HUDEP-2 (cell line): ENCODE data around the gene ADAM17.

Source experiments
- DNase-seq, 76 experiments: peaks; one replicate each; lab custom pipeline; 2025; ENCODE audit not compliant: unreplicated experiment in 76 of 76; lab: John Stamatoyannopoulos, UW

Gene ADAM17

DNA sequence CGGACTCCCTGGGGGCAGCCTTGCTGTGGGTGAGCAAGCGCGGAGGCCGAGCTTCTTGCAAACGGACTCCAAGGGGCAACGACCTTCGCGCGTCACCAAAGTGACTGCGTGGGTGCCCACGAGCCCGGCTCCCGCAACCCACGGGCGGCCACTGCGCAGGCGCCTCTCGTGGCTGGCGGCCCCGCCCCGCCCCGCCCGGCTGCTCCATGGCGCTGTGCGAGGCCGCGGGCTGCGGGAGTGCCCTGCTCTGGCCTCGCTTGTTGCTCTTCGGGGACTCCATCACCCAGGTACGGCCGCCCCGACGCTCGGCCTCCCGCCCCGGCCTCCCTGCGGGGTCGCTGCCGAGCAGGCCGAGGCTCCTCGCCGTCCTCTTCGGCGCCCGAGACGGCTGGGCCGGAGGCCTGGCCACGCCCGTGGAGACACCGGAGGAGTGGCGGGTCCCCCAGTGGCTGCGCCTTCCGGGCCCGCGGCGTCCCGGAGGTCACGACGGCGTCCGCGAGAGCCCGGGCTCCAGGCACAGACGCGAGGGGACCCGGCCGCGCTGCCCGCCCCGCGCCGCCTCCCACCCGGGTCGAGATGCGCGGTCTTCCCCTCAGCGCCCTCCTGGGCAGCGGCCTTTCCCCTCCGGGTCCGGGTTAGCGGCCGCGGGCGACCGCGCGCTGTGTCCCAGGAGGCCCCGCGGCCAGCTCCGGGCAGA is 81.1 kb downstream of the ADAM17 start, which contains the start of gene IAH1:
IAH1 (plus strand) TSS at position 191 of the 697 bp plus-strand sequence; CDS start at position 207, 16 bp downstream.
- peak in 52 of 76 experiments; percentile 5 to 70 (median 40) for DNase-seq

DNA sequence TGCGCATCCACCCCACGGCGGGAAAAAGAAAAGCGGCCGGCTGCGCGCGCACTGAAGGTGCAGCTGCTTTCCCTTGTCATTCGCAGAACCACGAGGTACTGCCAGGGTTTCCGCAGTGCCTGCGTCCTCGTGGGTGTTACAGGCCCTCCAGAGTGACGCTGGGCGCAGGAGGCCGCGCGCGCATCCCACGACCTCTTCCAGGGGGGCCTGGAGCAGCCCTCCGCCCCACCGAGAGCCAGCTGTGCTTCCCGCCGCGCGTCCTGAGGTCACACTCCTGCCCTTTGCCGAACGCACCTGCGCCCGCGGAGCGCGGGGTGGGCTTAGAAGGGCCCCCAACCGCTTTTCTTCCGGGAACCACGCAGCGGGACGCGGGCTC is 81.7 kb downstream of the ADAM17 start:
- no peak for DNase-seq

DNA sequence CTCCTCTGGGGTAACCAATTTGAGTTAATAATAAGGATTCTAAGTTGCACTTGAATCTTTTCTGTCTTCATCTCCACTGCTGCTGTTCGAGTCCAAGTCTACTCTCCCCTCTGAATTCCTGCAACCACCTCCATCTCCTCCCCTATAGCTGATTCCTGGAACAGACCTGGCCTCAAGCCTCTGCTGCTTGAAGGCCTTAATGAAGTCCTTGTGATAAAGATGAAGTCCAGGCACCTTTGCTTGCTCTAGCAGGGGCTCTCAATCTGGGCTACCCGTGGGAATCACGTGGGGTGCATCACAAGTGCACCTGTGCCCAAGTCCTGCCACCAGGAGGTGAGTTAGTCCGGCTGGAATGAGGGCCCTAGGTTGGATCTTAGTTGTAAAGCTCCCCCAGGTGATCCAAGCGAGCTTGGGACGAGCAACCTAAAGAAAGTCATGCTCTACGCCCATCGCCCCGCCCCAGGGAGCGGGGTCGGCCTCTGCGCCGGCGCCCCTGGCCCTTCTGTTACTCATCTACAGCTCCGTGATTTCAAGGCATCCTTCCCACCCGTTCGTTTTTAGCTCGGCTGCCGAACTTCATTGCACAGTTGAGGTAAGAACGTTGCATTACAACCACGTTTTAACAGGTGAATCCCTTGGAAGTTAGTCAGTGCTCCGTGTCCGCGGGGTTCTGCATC is 82.2 kb downstream of the ADAM17 start:
- no peak for DNase-seq

DNA sequence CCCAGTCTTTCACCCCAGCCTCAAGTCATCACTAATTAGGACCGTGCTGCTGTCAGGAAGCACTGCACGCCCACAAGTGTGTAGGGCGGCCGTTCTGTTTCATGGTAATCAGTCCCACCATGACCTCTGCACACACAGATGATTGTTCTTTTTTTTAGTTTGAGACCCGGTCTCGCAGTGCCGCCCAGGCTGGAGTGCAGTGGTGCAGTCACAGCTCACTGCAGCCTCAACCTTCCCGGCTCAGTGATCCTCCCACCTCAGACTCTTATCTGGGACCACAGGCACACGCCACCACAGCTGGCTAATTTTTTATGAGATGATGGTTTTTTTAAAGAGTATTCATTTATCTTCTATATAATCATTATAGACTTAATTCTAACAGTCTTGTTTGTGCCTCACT is 83.1 kb downstream of the ADAM17 start:
- peak in 2 of 76 experiments; percentile 6 to 10 for DNase-seq

DNA sequence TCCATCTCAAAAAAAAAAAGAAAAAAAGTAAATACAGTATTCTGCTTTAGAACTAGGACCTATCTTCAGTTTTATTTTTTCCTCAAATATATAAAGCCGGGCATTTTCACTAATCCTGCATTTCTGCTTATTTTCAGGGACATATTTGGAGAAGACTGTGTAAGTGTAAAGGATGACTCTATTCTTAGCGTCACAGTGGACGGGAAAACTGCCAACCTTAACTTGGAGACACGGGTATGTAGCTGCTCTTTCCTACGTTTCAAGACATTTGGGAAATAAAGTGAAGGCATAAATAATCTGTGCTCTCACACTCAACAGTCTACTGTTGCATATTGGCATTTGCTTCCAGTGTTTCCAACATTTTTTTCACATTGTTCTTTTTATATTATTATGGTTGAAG is 84.4 kb downstream of the ADAM17 start:
- DNase-seq = no peak

DNA sequence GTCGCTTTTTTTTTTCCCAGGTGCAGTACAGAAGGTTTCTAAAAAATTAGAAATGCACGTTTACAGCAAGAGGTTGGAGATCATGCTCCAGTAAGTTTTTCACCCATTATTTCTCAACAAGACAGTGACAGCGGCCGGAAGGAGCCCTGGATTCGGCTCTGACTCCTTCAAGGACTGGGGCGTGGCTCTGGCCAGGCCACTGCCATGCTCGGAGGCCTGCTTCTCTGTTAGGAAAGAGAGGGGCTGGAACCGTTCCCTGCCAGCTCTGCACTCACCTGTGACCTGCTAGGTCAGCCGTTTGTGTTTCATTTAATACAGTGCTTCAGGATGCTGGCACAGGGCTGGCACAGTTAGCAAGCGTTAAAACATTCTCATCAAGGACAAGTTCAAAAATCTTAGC is 87.9 kb downstream of the ADAM17 start:
- no peak for DNase-seq

DNA sequence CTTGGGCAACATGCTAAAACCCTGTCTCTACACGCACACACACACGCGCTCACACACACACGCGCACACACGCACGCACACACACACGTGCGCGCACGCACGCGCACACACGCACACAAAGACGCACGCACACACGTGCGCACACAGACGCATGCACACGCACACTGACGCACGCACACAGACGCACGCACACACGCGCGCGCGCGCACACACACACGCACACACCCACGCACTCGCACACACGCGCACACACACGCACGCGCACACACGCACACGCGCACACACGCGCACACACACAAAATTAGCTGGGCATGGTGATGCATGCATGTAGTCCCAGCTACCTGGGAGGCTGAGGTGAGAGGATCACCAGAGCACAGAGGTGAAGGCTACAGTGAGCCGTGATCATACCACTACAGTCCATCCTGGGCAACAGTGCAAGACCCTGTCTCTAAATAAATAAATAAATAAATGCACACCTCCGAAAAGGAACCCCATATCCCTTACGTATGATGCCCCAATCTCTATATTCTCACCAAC is 89.4 kb downstream of the ADAM17 start:
- DNase-seq = no peak

DNA sequence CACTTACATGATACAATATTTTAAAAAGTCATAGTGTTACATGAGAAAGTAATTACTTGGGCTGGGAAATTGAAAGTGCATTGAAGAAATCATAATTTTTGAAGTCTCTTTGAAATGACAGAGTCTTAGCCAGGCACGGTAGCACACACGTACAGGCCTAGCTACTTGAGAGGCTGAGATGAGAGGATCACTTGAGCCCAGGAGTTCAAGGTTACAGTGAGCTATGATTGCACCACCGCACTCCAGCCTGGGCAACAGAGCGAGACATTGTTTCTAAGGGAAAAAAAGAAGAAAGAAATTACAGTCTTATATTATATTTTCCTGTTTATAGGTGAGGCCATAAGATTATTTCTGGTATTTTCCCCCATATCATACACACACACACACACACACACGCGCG is 90.5 kb downstream of the ADAM17 start:
- DNase-seq = no peak

DNA sequence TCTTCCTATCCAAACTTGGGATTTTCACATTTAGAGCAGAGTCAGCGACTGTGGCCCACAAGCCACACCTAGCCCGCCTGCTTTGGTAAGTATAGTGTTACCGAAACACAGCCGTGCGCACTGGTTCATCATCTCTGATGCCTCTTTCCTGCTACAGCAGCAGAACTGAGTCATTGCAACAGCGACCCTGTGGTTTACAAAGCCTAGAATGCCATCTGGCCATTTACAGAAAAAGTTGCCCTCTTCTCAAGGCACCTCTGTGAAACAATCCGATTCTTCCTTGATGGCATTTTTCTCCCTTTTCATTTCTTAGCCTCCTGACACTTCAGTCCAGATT is 92.0 kb downstream of the ADAM17 start:
- no peak for DNase-seq

DNA sequence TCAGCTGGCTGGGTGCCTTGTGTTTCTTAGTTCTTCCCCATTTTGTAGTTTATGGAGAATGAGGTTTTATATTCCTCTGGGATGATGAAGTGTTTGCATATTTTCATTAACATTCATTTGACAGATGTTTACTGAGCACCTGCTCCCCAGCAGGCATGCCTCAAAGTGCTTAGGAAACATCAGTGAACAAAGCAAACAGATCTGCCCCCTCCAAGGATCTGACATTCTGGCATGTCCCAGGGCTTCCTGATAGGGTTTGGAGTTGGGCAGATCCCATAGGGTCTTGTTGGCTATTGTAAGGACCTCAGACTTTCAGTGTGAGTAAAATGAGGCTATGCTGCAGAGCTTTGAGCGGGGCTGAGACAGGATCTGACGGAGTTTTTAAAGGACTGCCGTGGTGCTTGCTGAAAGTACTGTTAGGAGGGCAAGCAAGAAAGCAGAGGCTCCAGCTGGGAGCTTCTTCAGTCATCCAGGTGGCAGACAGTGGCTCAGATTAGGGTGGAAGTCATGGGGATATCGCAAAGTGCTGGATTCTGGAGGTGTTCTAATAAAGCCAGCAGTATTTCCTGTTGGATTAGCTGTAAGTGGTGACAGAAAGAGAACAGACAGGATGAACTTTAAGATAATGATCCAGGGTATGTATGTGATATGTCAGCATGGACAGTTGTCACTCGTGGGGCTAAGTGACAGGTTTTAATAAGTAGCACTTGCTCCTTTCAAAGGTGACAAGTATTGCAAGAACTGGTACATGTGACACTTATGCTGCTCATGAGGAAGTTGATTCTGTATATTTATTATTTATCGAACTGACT is 92.5 kb downstream of the ADAM17 start:
- DNase-seq = no peak

DNA sequence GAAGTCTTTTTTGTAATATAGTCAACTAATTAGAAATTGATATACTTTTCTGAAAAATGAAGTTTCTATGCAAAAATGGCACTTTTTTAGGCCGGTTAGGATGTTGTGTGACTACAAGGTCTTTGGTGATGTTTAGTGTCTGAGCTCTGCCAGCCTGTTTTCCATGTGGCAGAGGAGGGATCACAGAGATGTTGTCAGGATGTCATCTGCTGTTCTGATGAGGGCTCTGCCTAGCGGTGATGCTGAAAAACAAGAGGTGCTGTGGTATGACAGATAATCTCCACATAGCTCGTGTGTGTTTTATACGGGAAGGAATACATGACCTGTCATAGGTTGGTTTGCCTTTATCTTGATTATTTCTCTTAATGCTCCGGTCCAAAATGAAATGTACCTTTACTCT is 93.3 kb downstream of the ADAM17 start:
- no peak for DNase-seq

DNA sequence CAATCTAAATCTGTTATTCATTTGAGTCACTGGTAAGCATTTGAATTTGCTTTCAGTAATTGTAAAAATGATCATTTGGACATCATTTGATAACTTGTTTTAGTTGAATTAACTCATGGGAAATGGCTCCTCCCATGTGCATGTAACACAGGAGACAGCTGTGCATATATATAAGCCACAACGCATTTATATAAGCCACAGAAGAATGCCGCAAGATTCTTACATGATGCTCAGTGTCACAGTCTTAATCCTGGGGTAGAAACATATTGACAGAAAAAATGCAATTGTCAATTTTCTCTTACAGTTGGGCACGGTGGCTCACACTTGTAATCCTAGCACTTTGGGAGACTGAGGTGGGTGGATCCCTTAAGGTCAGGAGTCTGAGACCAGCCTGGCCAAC is 94.6 kb downstream of the ADAM17 start:
- no peak for DNase-seq

DNA sequence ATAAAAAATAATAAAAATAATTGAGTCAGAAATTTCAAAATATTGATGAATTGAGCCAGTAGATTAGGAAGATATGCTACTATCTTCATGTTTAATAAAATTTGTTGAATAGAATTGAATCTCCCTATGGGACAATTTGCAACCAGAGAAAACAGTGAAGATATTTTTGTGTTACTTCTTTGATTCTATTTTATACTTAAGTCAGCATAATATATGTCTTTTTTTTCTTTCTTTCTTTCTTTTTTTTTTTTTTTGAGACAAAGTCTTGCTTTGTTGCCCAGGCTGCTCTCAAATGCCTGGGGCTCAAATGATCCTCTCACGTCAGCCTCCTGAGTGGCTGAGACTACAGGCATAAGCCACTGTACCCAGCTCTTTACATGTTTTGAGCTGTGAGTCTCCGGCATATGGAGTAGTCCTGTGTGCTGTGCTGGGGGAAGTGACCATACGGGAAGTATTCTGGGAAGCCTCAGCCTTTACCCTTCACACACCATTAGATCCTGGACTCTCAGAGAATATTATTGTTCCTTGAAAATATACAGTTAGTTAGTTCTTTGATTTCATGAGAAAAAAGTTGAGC is 95.1 kb downstream of the ADAM17 start:
- DNase-seq = no peak

DNA sequence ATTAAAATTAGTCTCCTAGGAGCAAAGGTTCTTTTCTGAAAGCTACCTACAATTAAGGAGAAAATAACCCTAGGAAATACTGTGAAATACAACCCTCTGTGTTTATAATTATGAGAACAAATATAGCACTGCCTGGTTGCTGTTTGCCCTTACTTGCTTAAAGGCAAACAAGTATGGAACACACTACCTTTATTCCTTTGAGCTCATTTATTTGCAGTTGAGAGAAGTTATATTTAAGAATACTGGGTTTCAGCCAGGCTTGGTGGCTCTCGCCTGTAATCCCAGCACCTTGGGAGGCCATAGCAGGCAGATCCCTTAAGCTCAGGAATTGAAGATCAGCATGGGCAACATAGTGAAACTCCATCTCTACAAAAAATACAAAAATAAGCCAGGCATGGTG is 104.4 kb downstream of the ADAM17 start:
- no peak for DNase-seq

DNA sequence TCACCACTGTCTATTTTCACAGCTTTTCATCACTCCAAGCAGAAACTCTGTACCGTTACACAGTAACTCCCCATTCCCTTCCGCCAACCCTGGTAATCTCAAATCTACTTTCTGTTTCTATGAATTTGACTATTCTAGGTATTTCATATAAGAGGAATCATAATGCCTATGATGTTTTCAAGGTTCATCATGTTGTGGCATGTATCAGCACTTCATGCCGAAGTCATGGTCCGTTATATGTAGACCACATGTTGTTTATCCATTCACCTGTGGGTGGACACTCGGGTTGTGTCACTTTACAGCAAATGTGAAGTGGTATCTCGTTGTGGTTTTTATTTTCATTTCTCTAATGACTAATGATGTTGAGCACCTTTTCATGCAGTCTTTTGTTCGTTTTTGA is 110.5 kb downstream of the ADAM17 start:
- no peak for DNase-seq

DNA sequence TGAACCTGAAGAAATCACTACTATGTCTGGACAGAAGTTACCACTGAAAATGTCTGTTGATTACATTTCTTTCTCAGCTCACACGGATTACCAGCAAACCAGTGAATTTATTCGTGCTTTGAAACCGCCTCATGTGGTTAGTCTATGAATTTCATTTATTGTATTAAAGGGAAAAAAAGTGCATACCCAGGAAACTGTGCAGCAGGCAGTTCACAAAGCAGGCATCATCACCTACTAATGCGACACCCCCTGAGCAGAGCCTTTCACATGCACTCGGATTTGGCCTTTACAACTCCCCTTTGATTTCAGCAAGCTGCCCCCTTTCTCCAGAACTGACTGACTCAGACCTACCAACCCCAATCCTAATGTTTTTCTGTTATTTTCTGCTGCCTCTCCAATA is 112.1 kb downstream of the ADAM17 start:
- DNase-seq = no peak

DNA sequence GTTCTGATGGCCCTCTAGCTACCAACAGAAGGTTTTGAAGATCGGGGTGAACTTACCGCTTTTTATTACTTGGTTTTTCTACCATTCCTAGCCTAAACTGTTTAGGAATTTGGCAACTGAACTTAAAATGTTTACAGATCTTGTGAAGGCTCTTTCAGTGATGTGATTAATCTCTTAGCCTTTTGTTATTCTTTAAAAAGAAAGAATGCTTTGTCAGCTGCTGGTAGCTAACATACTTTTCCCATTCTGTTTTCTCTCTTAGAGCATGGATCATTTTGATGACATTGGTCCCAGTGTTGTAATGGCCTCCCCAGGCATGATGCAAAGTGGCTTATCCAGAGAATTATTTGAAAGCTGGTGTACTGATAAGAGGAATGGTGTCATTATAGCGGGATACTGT is 114.1 kb downstream of the ADAM17 start:
- no peak for DNase-seq

DNA sequence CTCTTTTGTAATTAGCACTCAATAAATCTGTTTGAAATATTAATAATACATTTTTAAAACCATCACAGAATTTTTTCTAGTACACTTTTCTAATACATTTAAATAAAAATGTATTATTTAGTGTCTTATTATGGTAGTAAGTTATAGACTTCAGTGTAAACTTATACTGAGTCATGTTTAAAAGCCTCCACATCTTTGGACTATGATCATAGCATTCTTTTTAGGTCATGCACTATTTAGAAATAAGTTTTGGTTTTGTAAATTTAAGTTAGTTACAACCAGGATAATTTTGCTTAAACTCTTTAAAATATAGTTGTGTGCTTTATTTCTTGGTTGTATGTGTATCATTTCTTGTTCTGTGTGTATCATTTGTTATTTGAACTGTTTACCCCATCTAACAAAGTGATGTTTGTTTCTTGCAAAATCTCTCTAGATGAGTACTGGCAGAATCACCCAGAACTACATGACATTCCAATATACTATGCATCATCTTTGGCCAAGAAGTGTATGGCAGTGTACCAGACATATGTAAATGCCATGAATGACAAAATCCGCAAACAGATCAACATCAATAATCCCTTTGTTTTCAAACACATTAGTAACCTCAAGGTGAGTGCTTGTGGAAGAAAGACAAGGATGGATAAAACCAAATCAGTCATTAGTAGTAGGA is 115.4 kb downstream of the ADAM17 start:
- no peak for DNase-seq

DNA sequence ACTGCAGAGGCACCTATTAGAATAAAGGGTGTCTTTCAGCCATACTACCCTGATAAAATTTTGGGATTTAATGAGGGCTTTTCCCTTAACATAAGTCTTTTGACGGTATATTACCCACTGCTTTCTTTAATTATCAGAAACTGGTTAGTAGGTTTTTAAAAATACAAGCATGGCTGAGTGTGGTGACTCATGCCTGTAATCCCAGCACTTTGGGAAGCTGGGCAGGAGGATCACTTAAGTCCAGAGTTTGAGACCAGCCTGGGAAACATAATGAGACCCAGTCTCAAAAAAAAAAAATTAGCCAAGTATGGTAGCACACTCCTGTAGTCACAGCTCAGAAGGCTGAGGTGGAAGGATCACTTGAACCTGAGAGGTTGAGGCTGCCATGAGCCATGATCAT is 116.1 kb downstream of the ADAM17 start:
- DNase-seq = no peak
